T-helper 2 cell treated with Interferon-gamma antibody and Interleukin-4, amounts not matched to agents 100 ng/mL and 5 ng/mL, for 36 hours (primary cell): ENCODE results near the gene CEMIP. TPM values are rescaled to one million over a fixed set of nuclear protein-coding genes. Genes with fewer than 3 reads are reported as not detected.
"Not testable (repeated sequence)": the region's sequence is repeated elsewhere in the genome, so short reads cannot be mapped to it uniquely, and the experiment has no call there.

ENCODE experiments used
- intact Hi-C: fragments of 100-400 bp; cut with micrococcal nuclease; formaldehyde crosslinking; loops from one replicate; pipeline ENCODE4 v1.15.1; 2023
- total RNA-seq: library from RNA; stranded (reverse); gene quantifications from 2 replicates; pipeline ENCODE4 v1.2.3, GENCODE V29; 2022

The CEMIP gene
- total RNA-seq, 1 donor from 2014 or later = 0.91 TPM

DNA sequence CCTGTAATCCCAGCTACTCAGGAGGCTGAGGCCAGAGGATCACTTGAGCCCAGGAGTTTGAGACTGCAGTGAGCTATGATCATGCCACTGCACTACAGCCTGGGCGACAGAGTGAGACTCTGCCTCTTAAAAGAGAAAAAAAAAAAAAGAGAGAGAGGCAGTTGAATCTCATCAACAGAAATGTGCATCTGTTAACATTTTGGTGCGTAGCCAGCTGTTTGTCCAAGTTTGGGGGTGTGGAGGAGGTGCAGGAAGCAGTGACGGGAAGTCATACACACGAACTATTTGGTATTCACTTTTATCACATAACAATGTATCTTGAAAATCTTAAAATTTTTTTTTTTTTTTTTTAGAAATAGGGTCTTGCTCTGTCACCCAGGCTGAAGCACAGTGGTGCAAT is 18.2 kb upstream of the CEMIP start:
- intact Hi-C loops = no loop called here

DNA sequence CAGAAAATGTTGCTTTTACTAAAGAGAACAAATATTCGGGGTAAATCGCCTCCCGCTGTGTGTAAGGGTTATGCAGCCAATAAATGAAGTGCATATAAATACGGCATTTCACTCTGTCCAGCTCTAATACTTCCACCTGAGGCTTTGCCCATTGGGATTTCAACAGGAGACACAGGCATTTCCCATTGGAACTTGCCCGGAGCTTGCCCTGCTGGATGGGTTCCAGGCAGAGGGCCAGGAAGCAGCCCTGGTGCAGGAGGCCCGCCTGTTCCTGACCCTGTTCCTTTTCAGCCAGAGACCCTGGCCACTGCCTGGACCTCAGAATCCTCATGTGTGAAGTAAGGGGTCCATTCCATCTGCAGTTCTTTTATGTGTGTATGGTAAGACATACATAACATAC is 17.4 kb upstream of the CEMIP start:
- intact Hi-C loops = no loop called here

DNA sequence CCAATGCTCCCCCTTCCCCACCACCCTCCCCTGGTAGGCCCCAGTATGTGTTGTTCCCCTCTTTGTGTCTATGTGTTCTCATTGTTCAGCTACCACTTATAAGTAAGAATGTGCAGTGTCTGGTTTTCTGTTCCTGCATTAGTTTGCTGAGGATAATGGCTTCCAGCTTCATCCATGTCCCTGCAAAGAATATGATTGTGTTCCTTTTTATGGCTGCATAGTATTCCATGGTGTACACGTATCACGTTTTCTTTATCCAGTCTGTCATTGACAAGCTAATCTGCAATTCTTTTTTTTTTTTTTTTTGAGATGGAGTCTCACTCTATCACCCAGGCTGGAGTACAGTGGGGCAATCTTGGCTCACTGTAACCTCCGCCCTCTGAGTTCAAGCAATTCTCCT is 15.9 kb upstream of the CEMIP start:
- intact Hi-C loops = not testable (repeated sequence)

DNA sequence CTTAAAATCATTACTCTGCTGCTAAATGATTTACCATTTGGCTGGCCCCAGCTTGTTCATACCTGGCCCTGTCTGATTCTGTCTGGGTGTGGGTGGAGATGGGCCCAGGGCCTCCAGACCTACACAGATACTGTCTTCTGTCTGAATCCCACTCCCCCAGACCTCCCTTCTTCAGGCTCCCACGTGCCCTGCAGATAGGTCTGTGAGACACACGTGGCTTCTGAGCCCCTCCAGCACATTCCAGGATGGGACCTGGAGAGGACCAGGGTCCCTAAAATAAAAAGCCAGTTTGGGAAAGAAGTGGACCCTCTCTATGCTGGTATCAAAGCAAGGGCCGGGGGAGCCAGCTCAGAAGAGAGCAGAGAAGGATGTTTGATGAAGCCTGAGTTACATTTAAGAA is 14.6 kb upstream of the CEMIP start:
- intact Hi-C loops = no loop called here

DNA sequence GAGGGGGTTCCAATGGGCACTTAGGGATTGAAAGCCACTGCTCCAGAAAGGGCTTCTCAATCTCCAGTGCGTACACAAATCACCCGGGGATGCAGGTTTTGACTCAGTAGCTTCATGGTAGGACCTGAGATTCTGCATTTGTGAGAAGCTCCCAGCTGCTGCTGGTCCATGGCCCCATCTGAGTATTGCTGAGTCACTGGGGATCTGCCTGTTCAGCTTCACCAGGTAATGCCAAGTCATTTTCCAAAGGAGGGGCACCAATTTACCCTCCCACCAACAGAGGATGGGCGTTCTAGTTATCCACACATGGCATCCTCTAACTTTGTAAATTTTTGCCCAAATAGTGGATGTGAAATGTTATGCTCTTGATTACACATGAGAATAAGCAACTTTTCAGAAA is 12.9 kb upstream of the CEMIP start:
- intact Hi-C loops = no loop called here

DNA sequence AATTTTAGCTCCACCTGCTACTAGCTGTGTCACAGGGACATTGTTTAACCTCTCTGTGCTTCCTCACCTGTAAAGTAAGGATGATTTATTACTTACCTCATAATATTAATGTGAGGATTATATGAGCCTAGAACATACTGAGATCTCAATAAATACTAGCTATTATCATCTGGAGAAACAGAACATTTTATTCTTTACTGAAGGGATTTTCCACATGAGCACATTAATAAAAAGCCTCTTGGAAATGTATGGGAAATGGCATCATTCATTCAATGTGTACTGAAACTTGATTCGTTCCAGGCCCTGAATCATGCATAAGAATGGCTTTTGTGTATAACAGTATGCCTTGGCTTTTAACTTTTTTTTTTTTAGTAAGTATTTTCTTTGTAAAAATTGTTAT is 11.0 kb upstream of the CEMIP start:
- intact Hi-C loops = no loop called here

DNA sequence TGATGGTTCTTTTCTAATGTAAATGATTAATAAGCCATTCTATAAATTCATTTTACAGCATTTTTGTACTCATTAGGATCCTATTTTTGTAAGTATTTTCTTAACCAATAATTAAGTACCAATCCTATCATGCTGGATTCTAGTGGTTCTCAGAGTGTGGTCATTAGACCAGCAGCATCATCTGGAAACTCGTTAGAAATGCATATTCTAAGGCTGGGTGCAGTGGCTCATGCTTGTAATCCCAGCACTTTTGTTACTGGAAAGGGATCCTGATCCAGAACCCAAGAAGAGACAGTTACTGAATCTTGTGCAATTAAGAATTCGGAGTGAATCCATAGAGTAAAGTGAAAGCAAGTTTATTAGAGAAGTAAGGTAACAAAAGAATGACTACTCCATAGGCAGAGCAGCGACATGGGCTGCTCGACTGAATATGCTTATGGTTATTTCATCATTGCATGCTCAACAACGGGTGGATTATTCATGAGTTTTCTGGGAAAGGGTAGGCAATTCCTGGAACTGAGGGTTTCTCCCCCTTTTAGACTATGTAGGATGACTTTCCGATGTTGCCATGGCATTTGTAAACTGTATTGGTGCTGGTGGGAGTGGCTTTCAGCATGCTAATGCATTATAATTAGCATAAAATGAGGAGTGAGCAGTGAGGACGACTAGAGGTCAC is 9.9 kb upstream of the CEMIP start:
- intact Hi-C loops = no loop called here

DNA sequence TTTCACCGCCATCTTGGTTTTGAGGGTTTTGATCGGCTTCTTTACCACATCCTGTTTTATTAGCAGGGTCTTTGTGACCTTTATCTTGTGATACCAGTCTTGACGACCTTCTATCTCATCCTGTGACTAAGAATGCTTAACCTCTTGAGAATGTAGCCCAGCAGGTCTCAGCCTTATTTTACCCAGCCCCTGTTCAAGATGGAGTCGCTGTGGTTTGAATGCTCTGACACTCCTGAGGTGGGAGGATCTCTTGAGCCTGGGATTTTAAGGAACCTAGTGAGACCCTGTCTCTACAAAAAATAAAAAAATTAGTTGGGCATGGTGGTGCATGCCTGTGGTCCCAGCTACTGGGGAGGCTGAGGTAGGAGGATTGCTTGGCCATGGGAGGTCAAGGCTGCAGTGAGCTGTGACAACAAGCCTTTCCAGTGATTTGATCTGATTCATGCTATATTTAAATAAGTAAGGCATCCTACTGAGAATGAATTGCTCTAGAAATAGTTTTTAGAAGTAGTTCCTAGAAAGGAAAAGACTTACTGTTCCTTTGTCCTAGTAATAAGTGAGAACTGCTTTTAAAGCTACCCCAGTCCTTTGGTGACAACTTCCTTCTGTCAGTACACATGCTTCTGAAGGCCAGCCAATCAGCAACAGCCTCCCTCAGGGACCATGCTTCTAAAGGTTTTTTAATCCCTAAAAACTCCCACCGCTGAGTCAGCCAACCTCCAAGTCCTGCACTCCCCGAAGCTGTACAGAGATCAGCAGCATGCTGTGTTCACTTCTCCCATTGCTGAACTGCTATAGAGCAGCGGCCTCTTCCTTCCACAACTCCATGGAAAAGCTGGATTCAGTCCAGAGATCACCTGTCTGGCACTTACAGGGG is 9.1 kb upstream of the CEMIP start:
- intact Hi-C loops = no loop called here

DNA sequence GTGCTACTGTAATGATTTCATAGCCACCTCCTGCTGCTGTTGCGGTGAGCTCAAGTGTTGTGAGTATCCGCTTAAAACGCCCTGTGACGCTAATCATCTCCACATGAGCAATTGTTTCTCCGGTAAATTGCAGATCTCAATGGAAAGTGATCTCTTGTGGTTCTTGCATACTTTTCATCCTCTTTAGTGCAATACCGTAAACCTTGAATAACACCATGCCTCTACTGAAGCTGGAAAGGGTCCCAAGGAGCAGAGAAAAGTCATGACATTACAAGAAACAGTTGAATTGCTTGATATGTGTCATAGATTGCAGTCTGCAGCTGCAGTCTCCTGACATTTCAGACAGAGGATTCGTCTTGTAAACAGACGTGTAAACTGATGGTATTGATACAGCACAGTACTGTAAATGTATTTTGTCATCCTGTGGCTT is 6.0 kb upstream of the CEMIP start:
- intact Hi-C loops = no loop called here

DNA sequence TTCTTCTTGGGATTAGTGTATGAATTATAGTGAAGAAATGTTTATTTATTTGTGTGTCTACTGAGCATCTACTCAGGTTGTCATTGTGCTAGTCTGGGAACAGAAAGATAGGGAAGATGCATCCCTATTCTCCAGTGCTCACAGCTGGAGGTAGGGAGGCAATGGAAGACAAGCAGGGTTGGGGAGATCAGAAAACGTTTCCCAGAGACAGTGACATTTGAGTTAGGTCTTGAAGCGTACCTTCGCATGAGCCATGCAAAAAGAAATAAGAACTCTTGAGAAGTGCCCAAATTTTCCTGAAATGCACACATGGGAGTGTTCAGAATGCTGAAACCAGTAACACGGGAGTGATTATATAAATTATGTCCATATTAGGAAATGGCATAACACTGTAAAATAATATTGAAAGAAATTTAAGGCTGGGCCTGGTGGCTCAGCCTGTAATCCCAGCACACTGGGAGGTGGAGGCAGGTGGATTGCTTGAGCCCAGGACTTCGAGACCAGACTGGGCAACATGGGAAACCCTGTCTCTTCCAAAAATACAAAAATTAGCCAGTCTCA is 5.3 kb upstream of the CEMIP start:
- intact Hi-C loops = no loop called here

DNA sequence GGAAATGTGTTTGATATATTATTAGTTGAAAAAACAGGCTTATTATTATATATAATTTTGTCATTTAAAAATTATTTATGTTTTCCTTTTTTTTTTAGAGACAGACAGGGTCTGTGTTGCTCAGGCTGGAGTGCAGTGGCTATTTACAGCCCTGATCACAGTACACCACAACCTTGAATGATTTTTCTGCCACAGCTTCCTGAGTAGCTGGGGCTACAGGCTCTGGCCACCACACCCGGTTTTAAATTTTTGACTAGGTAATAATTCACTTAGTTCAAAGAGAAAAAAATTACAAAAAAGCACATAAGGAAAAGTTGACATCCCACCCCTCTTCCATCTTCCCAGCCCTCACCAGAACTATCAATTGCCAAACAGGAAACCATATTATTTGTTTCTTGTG is 4.7 kb upstream of the CEMIP start:
- intact Hi-C loops = no loop called here

DNA sequence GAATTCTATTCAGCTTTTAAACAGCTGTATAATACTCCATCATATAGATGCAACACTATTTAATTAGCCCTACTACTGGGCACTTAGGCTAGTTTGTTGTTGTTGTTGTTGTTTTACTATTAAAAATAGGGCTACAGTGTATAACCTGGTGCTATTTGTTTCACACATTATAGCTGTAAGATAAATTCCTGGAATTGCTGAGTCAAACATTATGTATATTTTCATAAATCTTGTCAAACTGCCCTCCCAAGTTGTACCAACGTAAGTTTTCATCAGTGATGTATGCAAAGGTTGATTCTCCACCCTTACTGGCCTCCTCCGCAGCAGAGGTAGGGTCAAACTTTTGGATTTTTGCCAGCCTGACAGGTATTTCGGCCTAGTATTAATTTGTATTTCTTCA is 3.8 kb upstream of the CEMIP start:
- intact Hi-C loops = loop anchor here (5.0 kb wide), 2 partner anchors 78 to 208 kb away; partner anchors contain the start of gene ABHD17C

DNA sequence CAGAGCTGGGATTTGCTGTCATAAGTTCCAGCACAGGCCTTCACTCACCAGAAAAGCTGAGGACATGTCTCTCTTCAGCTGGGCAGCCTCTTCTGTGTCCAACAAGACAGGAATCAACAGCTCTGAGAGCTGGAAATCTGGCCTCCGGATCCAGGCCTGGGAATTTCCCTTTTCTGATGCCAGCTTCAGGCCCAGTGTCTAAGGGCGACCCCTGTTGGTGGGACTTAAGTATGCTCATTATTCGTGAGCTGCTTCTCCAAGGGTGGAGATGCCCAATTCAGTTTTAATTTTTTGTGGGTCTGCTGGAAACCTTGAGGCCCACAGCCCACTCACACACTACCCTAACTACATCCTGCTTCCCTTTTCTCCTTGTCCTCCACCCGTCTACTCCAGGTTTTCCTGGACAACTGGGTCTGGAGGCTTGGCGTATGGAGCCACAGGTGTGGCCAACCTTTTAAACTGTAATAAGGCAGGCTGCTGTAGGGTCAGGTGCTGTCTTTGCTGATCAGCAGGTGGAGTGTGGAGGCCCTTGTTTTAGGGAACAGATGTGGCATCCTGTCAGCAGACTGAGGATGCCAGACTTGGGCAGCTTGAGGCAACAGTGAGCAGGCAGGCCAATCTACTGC is 2.6 kb upstream of the CEMIP start:
- intact Hi-C loops = loop anchor here (1.0 to 5.0 kb wide), 4 partner anchors 79 to 321 kb away; partner anchors contain the start of gene ABHD17C

DNA sequence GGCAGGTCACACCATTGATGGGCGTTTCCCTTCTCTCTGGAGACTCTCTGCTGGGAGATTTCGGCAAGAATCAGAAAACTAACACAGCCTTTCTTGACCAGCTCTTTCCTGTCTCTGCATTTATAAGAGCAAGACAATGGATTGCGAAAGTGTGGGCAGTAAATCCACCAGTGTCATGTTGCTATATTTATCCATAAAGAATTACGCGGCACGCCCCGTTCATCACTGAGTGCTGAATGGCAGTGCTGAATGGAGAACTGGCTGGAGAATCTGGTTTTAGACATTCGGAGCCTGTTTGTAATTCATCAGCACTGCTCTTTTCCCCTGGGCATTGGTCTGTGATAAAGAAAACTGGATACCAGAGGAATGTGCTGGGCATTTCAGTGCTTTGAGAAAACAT is 2.0 kb upstream of the CEMIP start:
- intact Hi-C loops = loop anchor here (5.0 kb wide), 2 partner anchors 80 to 210 kb away; partner anchors contain the start of gene ABHD17C

DNA sequence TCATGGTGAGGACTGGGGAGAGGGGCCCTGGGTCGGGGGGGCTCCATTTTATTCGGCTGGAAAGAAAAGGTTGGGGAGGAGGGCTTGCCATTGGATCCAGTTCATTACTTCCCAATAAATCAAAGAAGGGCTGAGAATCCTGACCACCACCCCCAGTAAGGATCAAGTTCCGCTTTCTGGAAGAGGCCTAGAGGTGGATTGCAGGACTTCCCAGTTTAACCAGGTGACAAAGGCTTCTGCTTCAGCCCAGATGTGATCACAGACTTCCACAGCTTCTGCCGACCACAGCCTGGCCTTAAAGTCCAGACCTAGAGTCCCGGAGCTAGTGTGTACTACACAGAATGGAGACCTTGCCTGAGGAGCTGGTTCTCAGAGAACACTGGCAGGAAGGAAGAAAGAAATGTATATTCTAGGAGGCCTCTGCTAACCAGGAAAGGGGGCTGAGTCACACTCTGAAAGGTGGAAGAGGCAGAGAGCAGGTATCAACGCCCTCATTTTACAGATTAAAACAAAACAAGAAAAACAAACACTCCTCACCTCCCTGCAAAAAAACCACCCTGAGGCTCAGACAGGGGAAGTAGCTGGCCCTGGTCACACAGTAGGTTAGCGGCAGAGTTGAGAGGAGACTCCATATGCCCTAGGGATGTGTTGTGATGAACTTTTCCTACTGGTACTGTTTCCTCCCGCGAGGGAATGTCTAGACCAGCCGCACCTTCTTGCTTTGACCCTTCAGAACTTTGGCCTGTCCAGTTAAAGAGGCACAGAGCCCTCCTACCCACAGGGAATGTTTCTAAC is 1.1 kb upstream of the CEMIP start:
- intact Hi-C loops = loop anchor here (5.0 kb wide), 2 partner anchors 81 to 211 kb away; partner anchors contain the start of gene ABHD17C

DNA sequence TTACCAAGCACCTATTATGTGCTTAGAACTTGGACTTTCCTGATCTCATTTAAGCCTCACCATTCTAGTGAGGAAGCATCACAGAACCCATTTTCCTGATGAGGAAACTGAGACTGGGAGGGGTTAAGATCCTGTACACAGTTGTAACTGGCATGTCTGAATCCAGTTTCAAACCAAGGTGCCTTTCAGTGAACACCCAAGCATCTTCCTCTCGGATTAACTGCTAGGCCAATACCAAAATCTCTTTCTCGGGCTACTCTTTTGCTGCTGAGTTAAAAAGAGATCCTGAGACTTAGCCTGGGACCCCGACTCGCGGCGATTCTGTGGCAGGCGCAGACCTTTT is 578 bp upstream of the CEMIP start:
- intact Hi-C loops = loop anchor here (5.0 kb wide), 2 partner anchors 81 to 211 kb away; partner anchors contain the start of gene ABHD17C

DNA sequence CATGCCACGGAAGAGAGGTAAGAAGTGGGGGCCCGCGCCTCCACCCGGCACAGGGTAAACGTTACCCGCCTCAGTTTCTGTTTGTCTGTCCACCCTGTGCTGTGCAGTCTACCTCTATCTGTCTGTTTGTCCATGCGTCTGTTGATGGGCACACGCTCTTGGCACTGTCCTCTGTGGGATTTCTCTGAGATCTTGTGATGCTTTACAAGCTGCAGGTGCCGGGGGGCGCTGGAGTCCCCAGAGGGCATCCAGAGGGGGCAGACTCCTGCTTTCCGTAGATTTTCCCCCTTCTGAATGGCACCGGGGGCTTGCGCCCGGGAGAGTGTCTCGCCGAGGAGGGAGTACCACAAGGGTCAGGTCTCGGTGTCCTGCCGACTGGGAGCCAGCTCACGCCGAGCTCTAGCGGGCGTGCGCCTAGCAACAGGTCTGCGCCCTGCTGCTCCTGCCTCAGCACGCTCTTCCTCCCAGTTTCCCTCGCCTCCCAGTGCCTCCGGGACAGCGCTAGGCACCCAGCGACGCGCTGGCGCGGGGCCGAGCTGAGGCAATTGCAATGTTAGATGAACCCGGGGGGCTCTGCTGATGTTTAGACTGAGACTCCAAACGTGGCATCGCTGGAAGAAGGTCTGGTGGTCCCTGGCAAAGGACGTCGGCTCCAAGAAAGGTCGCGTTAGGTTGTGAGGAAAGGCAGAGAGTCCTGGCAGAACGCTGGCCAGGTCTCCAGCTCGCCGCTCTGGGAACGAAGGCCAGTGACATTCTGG is 667 bp downstream of the CEMIP start:
- intact Hi-C loops = loop anchor here (5.0 to 10.0 kb wide), 3 partner anchors 83 to 485 kb away; partner anchors contain the start of gene ABHD17C

DNA sequence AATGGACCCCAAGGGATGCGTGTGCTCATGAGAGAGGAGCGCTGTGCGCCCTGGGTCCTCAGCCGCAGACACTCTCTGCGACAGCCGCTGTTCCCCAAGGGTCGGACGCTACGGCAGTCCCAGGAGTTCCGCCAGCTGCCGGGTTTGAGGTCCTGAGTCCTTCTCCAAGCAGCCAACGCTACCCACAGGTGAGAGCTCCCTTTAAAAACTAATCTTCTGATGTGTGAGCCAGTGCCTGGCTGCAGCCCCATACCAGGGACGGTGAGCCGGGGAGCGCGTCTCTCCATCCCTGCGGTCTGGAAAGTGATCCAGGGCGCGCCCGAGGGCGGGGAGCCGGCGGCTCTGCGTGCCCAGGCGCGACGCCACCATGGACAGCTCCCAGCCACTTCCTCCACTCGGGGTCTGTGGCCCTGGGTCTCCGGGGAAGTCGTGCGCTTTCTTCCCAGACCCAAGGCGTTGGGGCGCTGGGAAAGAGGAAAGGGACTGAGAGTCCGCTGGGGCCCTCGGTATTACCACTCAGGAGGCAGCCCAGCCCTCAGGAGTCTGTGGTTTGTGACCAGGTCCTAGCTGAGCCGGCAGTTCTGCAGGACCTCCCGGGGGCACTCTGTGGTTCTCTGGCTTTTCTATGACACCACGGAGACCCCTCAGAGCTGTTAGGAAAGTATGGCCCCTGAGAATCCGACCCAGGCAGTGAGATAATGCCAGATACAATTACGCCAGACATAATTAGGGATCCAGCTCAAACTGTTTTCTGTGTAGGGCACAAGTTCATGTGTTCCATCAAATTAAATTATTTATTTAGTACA is 1.4 kb downstream of the CEMIP start:
- intact Hi-C loops = loop anchor here (10.0 kb wide), 1 partner anchor 484 kb away; no protein-coding TSS in a partner anchor

DNA sequence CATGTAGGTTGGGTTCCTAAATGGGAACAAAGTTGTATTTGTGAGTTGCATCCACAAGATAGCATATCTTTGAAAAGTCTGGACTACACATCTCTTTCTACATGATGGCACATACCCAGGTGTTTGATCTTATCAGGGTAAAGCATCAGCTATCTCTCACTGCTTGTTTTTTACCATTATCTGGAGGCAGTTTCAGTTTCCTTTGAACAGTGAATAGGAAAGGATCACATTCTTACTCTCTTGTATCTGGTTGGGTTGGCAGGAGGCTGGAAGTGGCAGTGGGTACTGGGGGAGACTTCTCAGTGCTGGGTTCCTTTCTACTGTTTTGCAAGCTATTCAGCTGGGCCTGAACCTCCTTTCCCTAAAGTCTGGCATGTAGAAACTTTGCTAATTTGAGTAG is 4.1 kb downstream of the CEMIP start:
- intact Hi-C loops = loop anchor here (10.0 kb wide), 1 partner anchor 482 kb away; no protein-coding TSS in a partner anchor
